Lung (tissue), 12 donors: ENCODE measurements around the gene DNAH5. TPM values are rescaled to one million over a fixed set of nuclear protein-coding genes. Genes with fewer than 3 reads are reported as not detected.
A peak's percentile ranks its signal among the peaks of the same experiment; 100 is the strongest.

ENCODE experiments used
- ATAC-seq: fragments of 200-7000 bp; cut with Tn5 transposase; one replicate; pipeline ENCODE4 v1.9.1; 2020; ENCODE audit warnings: moderate number of reproducible peaks; ENCODE audit not compliant: insufficient read depth, low FRiP score
- DNase-seq, 3 donors: peaks; one replicate each; pipeline ENCODE4 v3.0.0-alpha.2; 2013 to 2017
- H3K27ac ChIP-seq, 2 donors: one replicate each; pipeline ENCODE4 v1.5.1; 2013; ENCODE audit warnings: mild to moderate bottlenecking in 2 of 2, moderate library complexity in 2 of 2, control low read depth in 1 of 2, inconsistent platforms in 1 of 2, low read depth in 1 of 2, low read length in 1 of 2
- H3K27me3 ChIP-seq, 3 donors: one replicate each; pipeline ENCODE4 v1.5.1; 2013; ENCODE audit warnings: low read length in 2 of 3; ENCODE audit not compliant: control insufficient read depth in 3 of 3, insufficient read depth in 3 of 3
- H3K36me3 ChIP-seq, 4 donors: one replicate each; pipeline ENCODE4 v1.5.1; 2013; ENCODE audit warnings: low read length in 4 of 4, mild to moderate bottlenecking in 1 of 4, moderate library complexity in 1 of 4; ENCODE audit not compliant: control insufficient read depth in 4 of 4, insufficient read depth in 4 of 4
- H3K4me1 ChIP-seq, 5 donors: one replicate each; pipeline ENCODE4 v1.5.1; 2013; ENCODE audit warnings: low read length in 5 of 5, mild to moderate bottlenecking in 2 of 5, moderate library complexity in 1 of 5; ENCODE audit not compliant: control insufficient read depth in 5 of 5, insufficient read depth in 5 of 5
- H3K4me3 ChIP-seq: one replicate; pipeline ENCODE4 v1.5.1; 2013; ENCODE audit warnings: mild to moderate bottlenecking, control low read depth, moderate library complexity
- H3K9ac ChIP-seq, 2 donors: one replicate each; pipeline ENCODE4 v1.5.1; 2013; ENCODE audit warnings: low read length in 2 of 2, control low read depth in 1 of 2; ENCODE audit not compliant: insufficient read depth in 1 of 2
- H3K9me3 ChIP-seq, 4 donors: one replicate each; pipeline ENCODE4 v1.5.1; 2013; ENCODE audit warnings: low read length in 3 of 4, mild to moderate bottlenecking in 1 of 4, moderate library complexity in 1 of 4; ENCODE audit not compliant: control insufficient read depth in 4 of 4, insufficient read depth in 3 of 4
- WGBS, 2 donors: extraction: QIAGEN DNeasy Blood & Tissue Kit; methylation state at CpG; one replicate each; pipeline ENCODE4 v1.1.7; 2013; 5-methylcytosine and 5-hydroxymethylcytosine counted together
- polyA plus RNA-seq, 2 donors: library from polyadenylated mRNA; stranded (reverse); fragments of 200-250 nt; gene quantifications; one replicate each; pipeline ENCODE4 v1.2.1, GENCODE V29; 2013
- total RNA-seq, 2 donors: library from RNA; depleted of rRNA in 1 of 2; stranded (reverse); fragments of >200 nt in 1 of 2; gene quantifications; one replicate each; pipeline ENCODE4 v1.2.1, GENCODE V29; 2014 to 2021
- TF ChIP-seq, protein P1 (sequence below): IDR thresholded peaks from 2 replicates; pipeline ENCODE4 v1.5.1; 2012; ENCODE audit warnings: mild to moderate bottlenecking; ENCODE audit errors: control extremely low read depth, extremely low read depth
- donor health status: control.
- donor health status: control.
- donor health status: Bipolar disorder and iron deficiency.
- donor health status: healthy.
- donor health status: DM: yes; HTN: yes; CAD: no.

Gene DNAH5
- total and polyA plus RNA-seq, 4 donors, result 2.7 to 29.7 (median 16.2) TPM

DNA sequence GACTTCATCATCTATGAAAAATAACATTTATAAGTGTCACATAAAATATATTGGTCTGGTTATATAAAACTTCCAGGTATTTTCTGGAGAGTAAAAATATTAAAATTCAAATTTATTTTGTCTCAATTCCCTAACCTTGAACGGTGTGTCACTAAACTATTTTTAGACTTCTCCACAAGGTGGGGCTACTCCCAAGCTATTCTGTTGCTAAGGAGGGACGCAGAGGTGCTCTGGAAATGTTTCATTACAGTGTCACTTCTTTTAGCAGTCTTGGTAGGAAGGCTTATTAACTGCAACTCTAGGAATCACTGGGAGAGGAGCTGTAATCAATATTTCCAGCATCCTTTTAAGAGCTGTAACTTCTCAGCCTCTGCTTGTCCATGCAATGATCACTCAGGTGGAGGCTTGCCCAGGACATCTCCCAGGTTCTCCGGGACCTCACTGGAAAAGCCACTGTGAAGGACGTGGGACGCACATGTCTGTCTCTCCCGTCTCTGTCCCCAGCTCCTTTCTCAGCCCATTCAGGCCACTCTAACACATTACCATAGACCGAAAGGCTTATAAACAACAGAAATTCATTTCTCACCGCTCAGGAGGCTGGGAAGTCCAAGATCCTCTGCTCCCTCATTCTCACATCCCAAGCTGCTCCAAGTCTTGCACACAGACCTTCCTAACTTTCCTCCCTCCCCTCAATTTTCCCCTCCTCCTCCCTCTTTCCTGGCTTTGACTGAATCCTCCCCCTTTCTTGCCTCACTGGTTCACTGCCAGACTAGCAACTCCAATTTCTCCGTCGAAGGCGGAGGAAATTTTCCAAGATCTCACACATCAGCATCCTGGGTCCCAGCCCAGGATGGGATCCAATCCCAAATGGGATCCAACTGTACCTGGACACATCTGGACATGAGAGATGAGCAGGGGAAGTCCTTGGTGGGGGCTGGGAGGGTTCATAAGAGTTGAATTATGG is 32.7 kb upstream of the DNAH5 start:
- ATAC-seq (no peak), DNase-seq (peak in 2 of 3 donors; percentile 30 to 31)
- Histone ChIP-seq H3K9me3 (peaks cover 0 to 2% (median 0%) of the 10 kb centered on the region in 4 donors), H3K9ac (no peak overlapping the region), H3K27me3 (peaks cover 0 to 4% (median 0%) of the 10 kb centered on the region in 3 donors), H3K4me3 (no peak overlapping the region), H3K36me3 (no peaks in the 10 kb centered on the region), H3K4me1 (no peaks in the 10 kb centered on the region), H3K27ac (no peak overlapping the region)
- WGBS, 2 donors, result 71 to 75% methylated on average over 11 of the region's 11 CpGs
- TF ChIP-seq, protein P1, sequence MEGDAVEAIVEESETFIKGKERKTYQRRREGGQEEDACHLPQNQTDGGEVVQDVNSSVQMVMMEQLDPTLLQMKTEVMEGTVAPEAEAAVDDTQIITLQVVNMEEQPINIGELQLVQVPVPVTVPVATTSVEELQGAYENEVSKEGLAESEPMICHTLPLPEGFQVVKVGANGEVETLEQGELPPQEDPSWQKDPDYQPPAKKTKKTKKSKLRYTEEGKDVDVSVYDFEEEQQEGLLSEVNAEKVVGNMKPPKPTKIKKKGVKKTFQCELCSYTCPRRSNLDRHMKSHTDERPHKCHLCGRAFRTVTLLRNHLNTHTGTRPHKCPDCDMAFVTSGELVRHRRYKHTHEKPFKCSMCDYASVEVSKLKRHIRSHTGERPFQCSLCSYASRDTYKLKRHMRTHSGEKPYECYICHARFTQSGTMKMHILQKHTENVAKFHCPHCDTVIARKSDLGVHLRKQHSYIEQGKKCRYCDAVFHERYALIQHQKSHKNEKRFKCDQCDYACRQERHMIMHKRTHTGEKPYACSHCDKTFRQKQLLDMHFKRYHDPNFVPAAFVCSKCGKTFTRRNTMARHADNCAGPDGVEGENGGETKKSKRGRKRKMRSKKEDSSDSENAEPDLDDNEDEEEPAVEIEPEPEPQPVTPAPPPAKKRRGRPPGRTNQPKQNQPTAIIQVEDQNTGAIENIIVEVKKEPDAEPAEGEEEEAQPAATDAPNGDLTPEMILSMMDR, result no peak

GRCh38 chr5:13976223-13976622 is 31.7 kb upstream of the DNAH5 start:
- no peak overlapping the region for H3K4me3 ChIP-seq
- 52 to 71% methylated on average over 2 of the region's 2 CpGs for WGBS, 2 donors
- no peak overlapping the region for H3K9ac ChIP-seq

GRCh38 chr5:13975246-13975645 is 30.8 kb upstream of the DNAH5 start:
- WGBS, 2 donors, result 89 to 90% methylated on average over 2 of the region's 2 CpGs
- Histone ChIP-seq H3K4me3 (no peak overlapping the region), H3K27ac (no peak overlapping the region), H3K36me3 (no peaks in the 10 kb centered on the region), H3K9me3 (peaks cover 0 to 2% (median 0%) of the 10 kb centered on the region in 4 donors), H3K27me3 (peaks cover 0 to 3% (median 0%) of the 10 kb centered on the region in 3 donors), H3K4me1 (no peaks in the 10 kb centered on the region), H3K9ac (no peak overlapping the region)
- ATAC-seq (no peak), DNase-seq (no peak)
- TF ChIP-seq, protein P1, result no peak

More at GRCh38 chr5:13976223-13976622, 31.7 kb upstream of the DNAH5 start:
- ATAC-seq, result no peak
- peaks cover 0 to 3% (median 0%) of the 10 kb centered on the region in 3 donors for H3K27me3 ChIP-seq
- no peak overlapping the region for H3K27ac ChIP-seq
- peaks cover 0 to 4% (median 0%) of the 10 kb centered on the region in 4 donors for H3K9me3 ChIP-seq
- TF ChIP-seq, protein P1, result no peak
- no peak for DNase-seq
- no peaks in the 10 kb centered on the region for H3K36me3 ChIP-seq
- no peaks in the 10 kb centered on the region for H3K4me1 ChIP-seq
